Heart left ventricle (tissue), 13 donors: ENCODE data around the gene SLC40A1.

ENCODE experiments used
- POLR2A ChIP-seq, 2 donors: fragments of 450-650 bp; IDR thresholded peaks; one replicate each; pipeline ENCODE4 v1.6.1; 2017; ENCODE audit warnings: antibody characterized with exemption in 2 of 2, mild to moderate bottlenecking in 2 of 2, moderate library complexity in 2 of 2
- TF ChIP-seq, protein P1 (sequence below), 12 donors: fragments of 200-600 bp; sonication (generic) in 4 of 12; IDR thresholded peaks; one replicate each; pipeline versions ENCODE4 v1.5.0 to v1.8.0; 2018 to 2022; ENCODE audit warnings: antibody characterized with exemption in 12 of 12, mild to moderate bottlenecking in 5 of 12
- donor health status: ischemic (EF 13 %, LVEDD 7.1; RV severe dilation, severe dysfunction).
- donor health status: DM: no; HTN: yes; CAD: no.
- donor health status: DM: no; HTN: no; CAD: no.
- donor health status: ischemic (EF 25% LVEDD 6.9; RV normal size, moderate dysfunction).
- donor health status: ischemic (EF 25% LVEDD 5.7; RV mildly dilated, moderate dysfunction).
- donor health status: ischemic (EF 35%, LVEDD 5.7; RV mildly dilated, moderate dysfunction).
- donor health status: nonischemic (EF 11% LVEDD 7.7; RV severe dilation, severe dysfunction).
- donor health status: DM: yes; HTN: yes; CAD: no.
- donor health status: PGD.
- donor health status: ischemic (EF 29% LVEDD 5.4; RV normal size, mild dysfunction).
- donor health status: nonischemic (EF 23%, LVEDD 6.1; RV moderate dilation, normal function).

DNA sequence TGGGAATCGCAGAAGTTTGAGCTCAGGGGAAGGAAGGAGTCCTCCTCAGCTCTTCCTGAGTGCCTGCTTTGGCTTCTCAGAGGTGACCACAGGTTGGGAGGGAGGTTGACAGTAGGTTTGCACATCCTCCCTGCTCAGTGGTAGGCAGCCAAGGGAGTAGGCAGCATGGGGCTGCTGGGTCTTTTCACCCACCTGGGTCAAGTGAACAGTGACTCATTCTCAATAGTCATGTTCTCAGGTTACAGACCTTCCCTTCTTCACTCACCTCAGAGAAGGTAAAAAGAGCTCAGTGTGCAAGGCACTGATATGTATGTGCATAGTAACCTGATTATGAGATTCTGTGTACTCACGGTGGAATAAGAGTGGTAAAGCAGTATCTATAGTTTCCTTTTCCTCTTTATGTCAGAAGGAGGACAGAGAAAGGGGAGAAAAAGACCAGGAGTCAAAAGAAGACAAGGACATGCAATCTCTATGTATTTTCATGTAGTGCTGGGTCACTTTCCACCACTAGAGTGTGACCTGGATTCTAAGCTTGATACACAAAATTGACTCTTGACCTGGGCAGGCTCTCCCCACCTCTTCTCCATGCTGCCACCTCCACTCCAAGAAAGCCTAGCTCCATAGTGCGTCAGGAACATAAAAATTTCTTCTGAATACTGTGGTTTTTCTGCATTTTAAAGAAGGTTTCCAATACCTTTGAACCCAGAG, 44.2 kb upstream of the SLC40A1 start:
- TF ChIP-seq, protein P1, sequence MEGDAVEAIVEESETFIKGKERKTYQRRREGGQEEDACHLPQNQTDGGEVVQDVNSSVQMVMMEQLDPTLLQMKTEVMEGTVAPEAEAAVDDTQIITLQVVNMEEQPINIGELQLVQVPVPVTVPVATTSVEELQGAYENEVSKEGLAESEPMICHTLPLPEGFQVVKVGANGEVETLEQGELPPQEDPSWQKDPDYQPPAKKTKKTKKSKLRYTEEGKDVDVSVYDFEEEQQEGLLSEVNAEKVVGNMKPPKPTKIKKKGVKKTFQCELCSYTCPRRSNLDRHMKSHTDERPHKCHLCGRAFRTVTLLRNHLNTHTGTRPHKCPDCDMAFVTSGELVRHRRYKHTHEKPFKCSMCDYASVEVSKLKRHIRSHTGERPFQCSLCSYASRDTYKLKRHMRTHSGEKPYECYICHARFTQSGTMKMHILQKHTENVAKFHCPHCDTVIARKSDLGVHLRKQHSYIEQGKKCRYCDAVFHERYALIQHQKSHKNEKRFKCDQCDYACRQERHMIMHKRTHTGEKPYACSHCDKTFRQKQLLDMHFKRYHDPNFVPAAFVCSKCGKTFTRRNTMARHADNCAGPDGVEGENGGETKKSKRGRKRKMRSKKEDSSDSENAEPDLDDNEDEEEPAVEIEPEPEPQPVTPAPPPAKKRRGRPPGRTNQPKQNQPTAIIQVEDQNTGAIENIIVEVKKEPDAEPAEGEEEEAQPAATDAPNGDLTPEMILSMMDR (IDR thresholded peaks at IDR 0.05) = no peak
- TF ChIP-seq POLR2A (IDR thresholded peaks at IDR 0.05) = no peak
